NB4 (cell line): ENCODE results near the gene NDP.

Experiments used
- DNase-seq: peaks from one replicate; pipeline ENCODE4 v3.0.0; 2010; ENCODE audit warnings: low read depth
- H3K4me3 ChIP-seq: one replicate; pipeline ENCODE4 v1.5.1; 2011; ENCODE audit warnings: mild to moderate bottlenecking, low read depth, low read length, moderate library complexity
- CTCF ChIP-seq: IDR thresholded peaks from one replicate; pipeline ENCODE4 v1.5.1; 2012; ENCODE audit warnings: low read depth, low read length
- MAX ChIP-seq: IDR thresholded peaks from 2 replicates; pipeline ENCODE4 v1.6.1; 2011; ENCODE audit warnings: low read depth, low read length
- MYC ChIP-seq: IDR thresholded peaks from 2 replicates; pipeline ENCODE4 v1.6.1; 2011; ENCODE audit warnings: low read depth, low read length
- POLR2A ChIP-seq: IDR thresholded peaks from 2 replicates; pipeline ENCODE4 v1.6.1; 2011; ENCODE audit warnings: mild to moderate bottlenecking; ENCODE audit not compliant: insufficient read length; ENCODE audit errors: extremely low read depth

NDP gene

GRCh38 chrX:44002567-44002966 lies 29.4 kb upstream of the NDP start:
- TF ChIP-seq POLR2A (no peak), MYC (no peak)
- peak; percentile 61 for DNase-seq
- H3K4me3 ChIP-seq = no peak overlapping the region

- H3K4me3 ChIP-seq = no peak overlapping the region
- no peak for DNase-seq
- TF ChIP-seq MYC (no peak), CTCF (no peak), MAX (no peak), POLR2A (no peak)
Measured at GRCh38 chrX:43998374-43998773, 25.2 kb upstream of the NDP start.

DNA sequence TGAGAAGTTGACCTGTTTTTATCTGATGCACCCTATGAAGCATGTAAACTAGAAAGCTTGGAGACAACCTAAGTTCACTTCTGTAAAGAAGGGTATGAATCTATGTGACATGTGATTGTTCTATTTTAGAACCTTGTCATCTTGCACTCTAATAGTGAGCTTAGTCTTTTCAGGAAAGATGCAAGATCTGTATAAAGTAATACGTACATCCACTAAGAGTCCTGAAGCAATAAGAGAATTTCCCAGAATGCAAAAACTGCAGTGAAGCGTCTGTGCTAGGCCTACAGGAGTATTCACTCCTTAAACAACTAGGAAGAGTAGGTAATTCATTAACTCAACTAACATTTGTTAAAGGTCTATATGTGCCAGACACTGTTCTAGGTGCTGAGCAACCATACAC lies 23.3 kb upstream of the NDP start:
- no peak for DNase-seq
- no peak for TF ChIP-seq MYC
- TF ChIP-seq CTCF = no peak
- no peak for TF ChIP-seq POLR2A
- TF ChIP-seq MAX = no peak
- H3K4me3 ChIP-seq = no peak overlapping the region

GRCh38 chrX:43986083-43986482 lies 12.9 kb upstream of the NDP start:
- no peak for DNase-seq
- TF ChIP-seq POLR2A (no peak), MYC (no peak)
- H3K4me3 ChIP-seq = no peak overlapping the region

DNA sequence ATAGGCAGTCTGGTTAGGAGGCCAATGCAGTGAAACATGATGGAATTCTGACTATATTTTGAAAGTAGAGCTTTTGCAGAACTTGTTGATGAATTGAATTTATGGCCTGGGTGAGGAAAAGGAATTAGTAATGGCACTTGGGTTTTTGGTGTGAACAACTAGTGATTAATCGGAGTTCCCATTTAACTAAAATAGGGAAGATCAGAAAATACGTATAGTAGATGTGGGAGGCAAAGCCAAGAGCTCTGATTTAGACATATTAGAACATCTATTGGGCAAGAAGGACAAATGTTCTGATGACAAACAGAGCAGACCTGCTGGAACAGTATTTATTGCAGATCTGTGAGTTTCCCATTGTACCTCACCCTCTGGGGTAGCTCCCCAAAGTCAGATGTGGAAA lies 12.3 kb upstream of the NDP start:
- TF ChIP-seq MYC = no peak
- no peak for DNase-seq

GRCh38 chrX:43978226-43978625 lies 5.0 kb upstream of the NDP start:
- no peak for TF ChIP-seq MYC
- no peak for TF ChIP-seq CTCF
- no peak for TF ChIP-seq MAX
- no peak for TF ChIP-seq POLR2A
- no peak for DNase-seq
- no peak overlapping the region for H3K4me3 ChIP-seq

More for the DNA sequence above, 12.3 kb upstream of the NDP start:
- H3K4me3 ChIP-seq = no peak overlapping the region

DNA sequence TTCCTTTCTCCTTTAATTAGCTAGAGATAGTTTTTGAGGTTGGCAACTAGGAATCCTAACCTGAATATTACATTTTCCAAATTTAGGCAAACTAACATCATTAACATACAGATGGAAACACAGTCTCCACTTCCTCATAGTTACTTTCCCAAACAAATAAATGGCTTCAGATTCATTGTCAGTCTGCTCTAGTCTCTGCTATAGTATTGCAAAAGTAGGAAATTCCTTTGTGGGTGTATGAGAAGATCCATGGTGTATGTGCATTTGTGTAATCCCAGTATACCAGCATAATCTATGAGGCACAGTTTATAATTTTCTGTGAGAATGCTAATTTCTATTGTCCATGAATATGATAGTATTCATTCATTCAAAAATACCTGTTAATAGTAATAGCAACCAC lies 3.0 kb upstream of the NDP start:
- no peak for TF ChIP-seq MYC
- TF ChIP-seq MAX = no peak
- no peak for TF ChIP-seq CTCF
- no peak for TF ChIP-seq POLR2A
- no peak overlapping the region for H3K4me3 ChIP-seq
- DNase-seq = no peak

GRCh38 chrX:43975796-43976195 lies 2.6 kb upstream of the NDP start:
- no peak for DNase-seq
- no peak for TF ChIP-seq MAX
- no peak for TF ChIP-seq POLR2A
- TF ChIP-seq CTCF = no peak
- TF ChIP-seq MYC = no peak
- H3K4me3 ChIP-seq = no peak overlapping the region
